Measurements from ENCODE around the gene ITGA5.
A peak's percentile ranks its signal among the peaks of the same experiment; 100 is the strongest.

Gene ITGA5

GRCh38 chr12:54374562-54375258 lies 44.4 kb downstream of the ITGA5 start:
- DNase-seq (ENCODE audit: low read depth), result no peak
- H3K4me3 ChIP-seq (ENCODE audit: control insufficient read depth, low read depth, low read length), result no peak overlapping the region
- no peak for TF ChIP-seq CTCF (conservative IDR thresholded peaks at IDR 0.05; ENCODE audit: control insufficient read depth, insufficient read depth, low read depth, low read length)

GRCh38 chr12:54373649-54374561 lies 45.2 kb downstream of the ITGA5 start:
- no peak for TF ChIP-seq CTCF (conservative IDR thresholded peaks at IDR 0.05; ENCODE audit: control insufficient read depth, insufficient read depth, low read depth, low read length)
- H3K4me3 ChIP-seq (ENCODE audit: control insufficient read depth, low read depth, low read length), result no peak overlapping the region
- DNase-seq (ENCODE audit: low read depth), result no peak

GRCh38 chr12:54372113-54372806 lies 46.8 kb downstream of the ITGA5 start:
- TF ChIP-seq CTCF (conservative IDR thresholded peaks at IDR 0.05; ENCODE audit: control insufficient read depth, insufficient read depth, low read depth, low read length), result no peak
- H3K4me3 ChIP-seq (ENCODE audit: control insufficient read depth, low read depth, low read length), result no peak overlapping the region
- no peak for DNase-seq (ENCODE audit: low read depth)

GRCh38 chr12:54371328-54372112 lies 47.5 kb downstream of the ITGA5 start:
- TF ChIP-seq CTCF (conservative IDR thresholded peaks at IDR 0.05; ENCODE audit: control insufficient read depth, insufficient read depth, low read depth, low read length), result no peak
- no peak overlapping the region for H3K4me3 ChIP-seq (ENCODE audit: control insufficient read depth, low read depth, low read length)
- DNase-seq (ENCODE audit: low read depth), result no peak

GRCh38 chr12:54370171-54370730 lies 48.8 kb downstream of the ITGA5 start:
- peak overlapping the region; percentile 41 for H3K4me3 ChIP-seq (ENCODE audit: control insufficient read depth, low read depth, low read length)
- peak; percentile 74 for TF ChIP-seq CTCF (conservative IDR thresholded peaks at IDR 0.05; ENCODE audit: control insufficient read depth, insufficient read depth, low read depth, low read length)
- peak; percentile 82 for DNase-seq (ENCODE audit: low read depth)
